GM21723 (cell line): Measurements from ENCODE around the gene UPP2.

ENCODE experiments used
- ATAC-seq: cut with Tn5 transposase; IDR thresholded peaks from one replicate; pipeline ENCODE4 v1.9.1; 2021; ENCODE audit warnings: mild to moderate bottlenecking, moderate library complexity; ENCODE audit not compliant: unreplicated experiment

The UPP2 gene

DNA sequence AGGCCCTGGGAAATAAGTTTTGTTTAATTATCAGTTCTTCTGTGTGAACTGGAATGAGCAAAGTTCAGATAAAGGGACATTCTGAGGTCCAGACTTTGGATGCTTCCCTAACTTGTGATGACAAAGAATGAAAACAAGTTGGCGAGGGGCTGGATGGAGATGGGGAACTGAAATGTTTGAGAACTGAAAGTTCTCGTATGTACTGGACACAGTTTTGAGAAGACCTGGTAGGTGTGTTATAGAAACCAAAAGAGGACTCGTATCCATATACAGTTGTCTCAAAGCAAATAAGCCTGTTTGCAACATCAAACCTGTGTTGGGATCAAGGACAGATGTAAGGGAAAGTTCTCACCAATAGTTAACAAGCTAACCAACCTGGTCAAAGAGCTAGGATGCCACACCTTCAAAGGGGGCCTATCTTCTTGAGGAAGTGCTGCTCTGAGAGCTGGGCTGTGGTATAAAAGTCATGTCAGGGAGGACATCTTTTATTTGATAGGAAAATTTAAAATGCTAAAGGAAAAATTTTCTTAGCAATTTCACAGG, at the start of gene UPP2:
UPP2 (plus strand) TSS at position 493 of the 543 bp plus-strand sequence. CDS start 188 bp downstream, outside the sequence.
- no peak for ATAC-seq

DNA sequence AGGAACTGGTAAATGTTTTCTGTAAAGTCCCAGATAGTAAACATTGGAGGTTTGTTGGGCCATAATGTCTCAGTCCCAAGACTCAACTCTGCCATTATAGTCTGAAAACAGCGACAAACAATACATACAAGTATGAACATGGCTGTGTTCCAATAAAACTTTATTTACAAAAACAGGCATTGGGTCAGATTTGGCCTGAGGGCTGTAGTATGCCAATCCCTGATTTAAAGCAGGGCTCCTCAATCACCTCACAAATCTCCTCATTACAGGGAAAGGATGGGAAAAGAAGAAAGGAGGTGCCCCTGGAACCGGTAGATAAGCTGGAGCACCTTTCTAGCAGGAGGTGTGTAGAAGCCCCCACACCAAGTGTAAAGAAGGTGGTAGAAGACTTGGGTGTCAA, 48.9 kb upstream of the UPP2 start:
- ATAC-seq, result no peak

DNA sequence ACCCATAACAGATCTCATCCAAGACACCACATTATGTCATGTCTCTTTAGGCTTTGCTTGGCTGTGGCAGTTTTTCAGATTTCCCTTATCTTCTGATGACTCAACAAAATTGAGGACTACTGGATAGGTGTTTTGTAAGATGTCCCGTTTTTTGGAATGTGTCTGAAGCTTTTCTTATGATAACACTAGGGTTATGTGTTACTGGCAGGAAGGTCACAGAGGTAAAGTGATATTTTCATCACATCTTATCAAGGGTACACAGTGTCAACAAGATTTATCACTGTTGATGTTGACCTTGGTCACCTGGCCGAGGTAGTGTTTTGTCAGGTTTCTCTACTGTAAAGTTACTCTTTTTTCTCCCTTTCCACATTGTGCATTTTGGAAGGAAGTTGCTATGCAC, 44.8 kb upstream of the UPP2 start:
- no peak for ATAC-seq

DNA sequence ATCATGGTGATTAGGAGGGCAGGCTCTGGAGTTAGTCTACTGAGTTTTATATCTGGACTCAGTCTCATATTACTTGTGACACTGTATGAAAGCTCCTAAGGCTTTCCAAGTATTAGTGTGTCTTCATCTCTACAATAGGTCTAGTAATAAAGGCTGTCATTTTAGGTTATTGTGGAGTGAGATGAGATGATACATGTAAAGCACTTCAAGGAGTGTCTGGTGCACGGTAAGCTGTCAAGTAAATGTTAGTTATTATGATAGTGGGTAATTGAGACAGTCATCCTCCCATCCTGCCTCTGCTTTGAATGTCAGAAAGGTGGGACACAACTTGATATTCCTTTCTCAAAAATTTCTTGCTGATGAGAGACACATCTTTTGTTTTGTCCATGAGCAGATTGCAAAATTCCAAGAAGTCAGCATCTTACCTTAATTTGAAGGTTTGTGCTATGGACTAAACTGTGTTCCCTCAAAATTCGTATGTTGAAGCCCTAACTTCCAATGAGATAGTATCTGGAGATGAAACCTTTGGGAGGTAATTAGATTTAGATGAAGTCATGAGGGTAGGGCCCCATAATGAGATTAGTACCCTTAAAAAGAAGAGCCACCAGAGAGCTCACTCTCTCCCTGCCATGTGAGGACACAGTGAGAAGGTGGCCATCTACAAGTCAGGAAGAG, 41.4 kb upstream of the UPP2 start:
- no peak for ATAC-seq

DNA sequence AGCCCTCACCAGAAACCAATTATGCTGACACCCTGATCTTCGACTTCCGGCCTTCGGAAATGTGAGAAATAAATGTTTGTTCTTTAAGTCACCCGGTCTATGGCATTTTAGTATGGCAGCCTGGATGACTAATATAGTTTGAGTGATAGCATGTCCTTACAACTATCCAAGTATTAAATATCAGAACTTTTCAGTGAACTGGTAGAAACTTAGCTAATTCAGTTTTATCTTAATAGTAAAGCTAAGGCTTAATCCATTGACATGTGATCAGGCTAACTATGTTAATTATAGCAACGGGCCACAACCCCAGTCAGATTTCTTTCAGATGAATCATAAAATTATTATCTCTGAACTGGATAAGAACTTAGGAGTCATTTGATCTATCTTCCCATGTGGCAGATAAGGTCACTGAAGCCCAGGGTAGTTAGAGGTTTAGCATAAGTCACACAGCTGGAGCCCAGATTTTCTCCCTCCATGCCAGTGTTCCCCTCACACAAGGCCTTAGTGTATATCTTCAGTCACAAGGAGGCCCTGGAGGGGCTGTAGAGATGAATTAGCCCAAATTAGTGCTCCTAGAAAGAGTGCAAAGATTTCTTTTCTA, 40.7 kb upstream of the UPP2 start:
- ATAC-seq, result no peak

DNA sequence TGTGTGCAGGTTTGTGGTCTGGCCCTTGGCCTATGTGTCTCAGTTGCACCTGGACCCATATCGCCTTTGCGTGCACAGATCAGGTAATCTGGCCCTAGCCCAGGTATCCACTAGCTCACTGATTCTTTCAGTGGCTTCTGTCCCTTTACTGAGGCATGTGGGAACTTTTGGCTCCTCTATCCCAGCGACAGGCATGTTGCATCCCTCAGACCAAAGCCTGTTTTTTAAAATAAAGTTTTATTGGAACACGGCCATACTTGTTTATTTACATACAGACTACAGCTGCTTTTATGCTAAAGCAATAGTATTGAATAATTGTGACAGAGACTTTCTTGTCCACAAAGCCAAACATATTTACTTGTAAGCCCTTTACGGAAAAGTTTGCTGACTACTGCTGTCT, 39.9 kb upstream of the UPP2 start:
- ATAC-seq, result no peak

DNA sequence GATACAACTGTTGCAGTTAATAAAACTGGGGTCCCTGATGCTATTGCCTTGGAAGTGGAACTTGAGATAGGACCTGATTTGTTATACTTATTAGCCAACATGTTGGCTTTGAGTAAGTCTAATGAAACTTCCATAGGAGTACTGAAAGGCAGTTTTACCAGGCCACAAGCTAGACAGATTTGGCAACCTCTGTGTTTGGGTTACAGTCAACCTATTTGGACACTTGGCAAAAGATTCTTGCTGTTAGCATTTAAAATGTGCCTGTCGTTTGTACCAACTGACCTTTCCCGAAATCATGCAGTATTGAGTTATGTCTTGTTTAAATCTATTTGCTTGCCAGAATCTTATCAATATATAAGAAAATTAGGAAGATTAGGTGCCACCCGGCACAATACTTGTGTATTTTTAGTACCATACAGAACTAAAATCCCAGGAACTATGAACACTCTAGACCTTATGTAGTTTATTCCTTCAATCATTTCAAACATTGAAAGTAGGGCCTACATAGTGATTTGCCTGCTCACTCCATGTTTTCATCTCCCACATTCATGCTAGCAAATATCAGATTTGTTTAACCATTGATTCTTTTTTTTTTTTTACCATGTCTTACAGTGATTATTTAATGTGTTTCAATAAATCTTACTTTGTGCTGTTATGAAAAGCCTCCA, 35.5 kb upstream of the UPP2 start:
- no peak for ATAC-seq

DNA sequence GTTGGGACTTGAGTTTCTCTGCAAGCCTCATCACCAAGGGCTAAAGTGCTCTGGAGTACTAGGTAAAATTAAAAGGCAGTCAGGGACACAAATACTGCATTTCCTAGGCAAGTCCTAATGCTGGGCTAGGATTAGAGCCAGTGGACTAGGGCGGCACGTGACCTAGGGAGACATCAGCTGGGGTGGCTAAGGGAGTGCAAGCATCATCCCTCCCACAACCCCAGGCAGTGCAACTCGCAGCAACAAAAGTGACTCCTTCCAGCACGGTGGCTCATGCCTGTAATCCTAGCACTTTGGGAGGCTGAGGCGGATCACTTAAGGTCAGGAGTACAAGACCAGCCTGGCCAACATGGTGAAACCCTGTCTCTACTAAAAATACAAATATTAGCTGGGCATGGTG, 30.7 kb upstream of the UPP2 start:
- no peak for ATAC-seq

DNA sequence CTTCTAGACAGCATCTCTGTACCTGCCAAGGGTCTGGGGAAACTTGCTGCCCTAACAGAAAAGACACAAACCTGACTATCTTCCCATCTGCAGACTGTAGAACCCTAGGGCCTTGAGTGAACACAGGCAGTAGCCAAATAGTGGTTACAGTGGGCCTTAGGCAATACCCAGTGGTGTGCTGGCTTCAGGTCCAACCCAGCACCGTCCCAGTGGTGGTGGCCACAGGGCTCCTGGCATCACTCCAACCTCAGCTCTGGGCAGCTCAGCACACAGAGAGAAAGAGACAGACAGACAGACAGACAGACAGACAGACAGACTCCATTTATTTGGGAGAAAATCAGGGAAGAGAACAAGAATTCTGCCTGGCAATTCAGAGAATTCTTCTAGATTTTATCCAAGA, 29.3 kb upstream of the UPP2 start:
- ATAC-seq, result no peak

DNA sequence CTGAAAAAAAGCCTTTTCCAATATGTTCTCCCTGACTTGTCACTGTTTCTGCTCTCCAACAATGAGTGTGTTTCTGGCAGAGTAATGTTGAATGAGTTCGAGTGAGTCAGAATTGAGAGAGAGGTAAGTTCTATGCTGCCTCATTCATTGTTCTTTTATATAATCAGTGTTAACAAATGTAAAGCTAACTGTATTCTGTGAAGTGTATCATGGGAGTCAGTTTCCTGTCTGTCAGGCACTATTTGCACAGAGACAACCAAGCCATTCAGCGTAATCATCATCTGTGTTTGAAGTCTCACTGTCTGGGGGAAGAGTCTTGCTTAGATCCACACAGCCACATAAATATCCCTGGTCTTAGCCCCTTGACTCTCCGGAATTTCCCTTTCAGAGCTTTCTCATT, 22.0 kb upstream of the UPP2 start:
- ATAC-seq, result no peak

DNA sequence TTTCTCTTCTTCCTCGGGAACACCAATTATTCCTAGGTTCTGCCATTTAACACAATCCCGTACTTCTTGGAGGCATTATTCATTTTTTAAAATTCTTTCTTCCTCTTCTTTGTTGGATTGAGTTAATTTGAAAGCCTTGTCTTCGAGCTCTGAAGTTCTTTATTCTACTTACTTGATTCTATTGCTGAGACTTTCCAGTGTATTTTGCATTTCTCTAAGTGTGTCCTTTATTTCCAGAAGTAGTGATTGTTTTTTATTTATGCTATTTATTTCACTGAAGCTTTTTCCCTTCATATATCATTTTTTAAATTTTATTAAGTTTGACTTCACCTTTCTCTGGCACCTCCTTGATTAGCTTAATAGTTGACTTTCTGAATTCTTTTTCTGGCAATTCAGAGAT, 13.6 kb upstream of the UPP2 start:
- ATAC-seq, result no peak

DNA sequence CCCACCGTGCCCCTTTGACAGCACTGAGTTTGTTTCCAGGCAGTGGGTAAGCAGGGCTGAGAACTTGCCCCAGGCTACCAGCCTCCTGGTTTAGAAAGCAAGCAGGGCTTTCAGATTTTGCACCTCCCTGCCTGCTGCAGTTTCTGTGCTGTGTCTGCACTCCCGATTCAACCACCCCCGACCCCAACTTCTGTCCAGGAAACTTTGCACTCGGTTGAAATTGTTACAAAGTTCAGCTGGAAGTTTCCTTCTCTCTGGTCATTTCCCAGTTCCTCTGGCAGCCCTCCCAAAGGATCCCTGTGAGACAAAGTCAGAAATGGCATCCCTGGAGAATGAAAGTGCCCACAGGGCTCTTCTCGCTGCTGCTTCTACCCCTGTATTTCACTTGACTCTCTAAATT, 12.4 kb upstream of the UPP2 start:
- ATAC-seq, result no peak

DNA sequence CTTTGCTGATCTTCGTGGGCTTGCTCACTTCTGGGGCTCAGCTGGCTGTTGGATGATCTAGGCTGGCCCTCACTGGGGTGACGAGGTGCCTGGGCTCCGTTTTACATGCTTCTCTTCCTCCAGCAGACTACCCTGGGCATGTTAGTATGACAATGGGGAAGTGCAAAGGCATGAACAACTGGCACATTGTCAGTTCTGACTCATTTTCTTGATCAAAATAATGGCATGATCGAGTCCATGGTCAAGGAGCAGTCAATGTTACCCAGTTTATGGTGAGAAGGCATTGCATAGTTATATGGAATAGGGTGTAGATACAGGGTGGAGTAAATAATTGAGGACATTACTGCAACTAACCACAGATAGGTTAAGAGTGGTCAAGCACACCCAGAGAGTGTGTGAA, 10.0 kb upstream of the UPP2 start:
- no peak for ATAC-seq

DNA sequence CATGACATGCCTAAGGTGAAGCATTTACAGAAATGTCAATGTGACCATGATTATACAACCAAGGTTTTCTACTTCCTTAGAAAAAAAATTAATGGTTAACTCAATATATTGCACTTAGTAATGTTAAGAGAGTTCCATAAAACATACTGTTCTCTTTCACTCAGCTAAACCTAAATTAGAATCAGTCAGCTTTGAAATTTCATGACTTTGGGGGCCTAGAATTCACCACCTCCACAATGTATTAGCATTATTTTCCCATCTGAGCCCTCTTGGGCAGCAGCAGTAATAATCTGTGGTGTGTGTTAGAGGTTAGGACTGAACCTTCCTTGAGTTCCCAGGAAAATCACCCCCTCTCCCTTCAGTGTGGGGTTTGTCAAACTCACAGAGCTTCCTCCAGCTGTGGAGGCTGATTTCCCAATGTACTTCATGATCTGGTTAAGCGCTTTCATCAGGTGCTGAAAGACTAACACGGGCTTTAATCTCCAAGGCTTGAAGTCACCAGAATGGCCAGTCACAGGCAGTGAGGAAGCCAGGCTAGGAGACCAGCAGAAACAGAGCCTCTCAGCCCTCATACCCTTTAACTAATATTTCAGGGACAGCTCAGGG, 7.1 kb upstream of the UPP2 start:
- no peak for ATAC-seq

DNA sequence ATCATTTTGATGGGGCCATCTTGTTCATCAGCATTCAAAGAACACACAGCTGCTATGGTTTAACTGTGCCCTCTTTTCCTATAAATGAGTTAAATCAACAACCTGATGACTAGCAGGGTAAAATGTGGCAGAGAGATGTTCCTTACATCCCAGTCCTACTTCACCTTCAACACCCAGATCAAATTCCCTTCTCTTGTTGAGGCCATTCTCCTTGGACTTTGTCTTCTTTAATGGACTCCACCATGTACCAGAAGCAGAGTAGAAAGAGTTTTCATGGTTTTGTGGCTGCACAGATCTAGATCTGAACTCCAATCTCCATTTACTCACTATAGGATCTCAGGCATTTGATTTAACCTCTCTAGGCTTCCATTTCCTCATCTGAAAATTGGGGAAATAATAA, 6.4 kb upstream of the UPP2 start:
- no peak for ATAC-seq

DNA sequence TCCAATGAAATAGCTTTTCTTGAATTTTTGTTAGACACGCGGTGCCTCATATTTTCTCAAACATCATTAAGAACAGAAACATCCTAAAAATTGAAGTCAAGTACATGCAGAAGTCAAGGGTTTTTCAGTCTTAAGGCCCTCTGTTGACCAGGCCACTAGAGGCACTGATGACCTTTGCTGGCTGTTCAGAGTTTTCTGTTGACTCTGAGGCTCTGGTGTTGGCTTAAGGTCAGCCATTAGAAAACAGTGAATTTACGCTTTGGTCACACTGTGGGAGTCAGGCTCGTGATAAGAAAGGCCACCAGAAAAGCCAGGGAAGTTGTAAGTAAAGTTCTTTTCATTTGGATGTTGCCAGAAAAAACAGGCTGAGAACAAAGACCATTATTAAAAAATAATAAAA, 5.8 kb upstream of the UPP2 start:
- ATAC-seq, result no peak

DNA sequence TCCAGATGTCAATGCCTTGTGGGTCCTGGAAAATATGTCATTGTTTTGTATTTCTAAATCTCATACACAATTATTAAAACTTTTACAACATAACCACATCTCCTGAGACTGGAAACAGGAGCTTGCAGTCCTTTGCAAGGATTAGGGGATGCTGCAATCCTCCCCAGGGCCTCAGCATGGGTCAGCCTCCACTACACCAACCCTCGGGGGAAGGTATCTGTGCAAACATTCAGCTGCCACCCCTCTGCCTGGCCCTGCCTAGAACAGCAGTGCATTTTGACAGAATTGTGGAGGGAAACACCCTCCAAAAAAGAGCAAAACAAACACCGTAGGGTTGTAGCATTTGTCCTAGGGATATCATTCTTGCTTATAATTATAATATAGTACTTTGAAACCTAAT, 4.2 kb upstream of the UPP2 start:
- ATAC-seq, result no peak

DNA sequence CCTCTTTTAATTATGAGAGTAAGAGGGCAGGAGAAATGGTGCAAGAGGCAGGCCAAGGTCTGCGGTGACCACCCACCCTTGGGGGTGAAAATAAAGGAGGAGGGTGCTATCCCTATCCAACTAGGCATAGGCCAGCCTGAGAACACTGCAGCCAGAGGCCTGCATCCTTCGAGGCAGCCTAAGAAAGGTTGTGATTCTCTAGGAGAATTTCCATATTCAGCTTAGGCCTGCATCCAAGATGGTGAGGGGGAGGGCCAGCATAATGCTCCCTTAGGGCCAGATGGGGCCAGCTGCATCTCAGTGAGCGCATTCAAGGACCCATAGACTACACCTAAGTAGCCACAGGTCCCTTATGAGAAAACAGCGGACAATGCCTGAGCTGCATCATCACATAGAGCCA, 3.5 kb upstream of the UPP2 start:
- no peak for ATAC-seq

DNA sequence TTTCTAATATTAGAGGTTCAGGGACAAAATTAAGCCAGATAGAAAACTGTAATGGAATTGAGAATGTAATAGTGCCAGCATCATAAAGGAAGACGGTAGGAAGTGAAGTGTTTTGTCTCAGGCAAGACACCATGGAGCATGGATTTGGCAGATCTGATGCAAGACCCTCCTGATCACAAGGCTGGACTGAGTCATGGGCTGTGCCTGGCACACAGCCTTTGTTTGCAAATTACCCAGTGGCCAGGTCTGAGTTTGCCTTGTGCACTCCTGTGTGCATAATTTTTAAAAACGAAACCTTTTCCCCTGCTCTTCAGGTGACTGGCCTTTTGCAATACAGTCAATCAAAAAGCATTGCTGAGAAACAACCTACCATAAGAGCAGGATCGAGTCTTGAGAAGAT, 2.0 kb upstream of the UPP2 start:
- ATAC-seq, result no peak

DNA sequence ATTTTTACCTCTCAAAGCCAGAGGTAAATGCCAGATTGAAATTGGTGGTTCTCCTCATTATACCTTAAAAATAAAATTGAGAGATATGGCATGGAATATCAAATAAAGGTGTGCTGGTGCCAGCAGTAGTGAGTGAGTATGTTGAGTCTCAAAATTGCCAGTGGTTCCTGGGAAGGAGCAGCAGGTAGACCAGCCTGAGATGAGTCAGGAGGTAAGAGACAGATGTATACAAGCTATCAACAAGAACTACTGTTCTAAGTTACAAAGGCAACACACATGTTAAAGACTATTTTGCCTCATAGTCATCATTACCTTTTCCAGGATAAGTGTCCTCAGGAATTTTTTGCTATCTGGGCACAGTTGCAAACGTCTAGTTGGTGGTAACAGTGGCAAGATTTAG, 1.3 kb upstream of the UPP2 start:
- no peak for ATAC-seq

DNA sequence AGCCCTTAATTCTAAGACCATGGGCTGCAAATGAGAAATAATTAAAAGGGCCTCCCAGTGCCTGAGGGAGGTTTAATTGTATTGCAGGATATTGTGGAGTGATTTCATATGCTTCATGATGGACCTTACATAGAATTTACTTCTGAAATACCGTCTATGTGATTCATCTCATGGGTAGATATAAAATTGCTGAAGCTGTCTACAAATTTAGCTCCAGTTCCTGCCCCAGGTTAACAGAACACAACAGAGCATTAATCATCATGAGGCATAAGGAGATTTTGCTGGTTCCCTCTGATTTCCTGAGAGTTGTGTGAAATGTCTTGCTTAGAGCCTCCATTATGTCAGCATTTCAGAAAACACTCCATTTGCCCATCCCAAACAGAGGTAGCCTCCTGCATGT, 770 bp downstream of the UPP2 start:
- ATAC-seq, result no peak
